Esophagus squamous epithelium (tissue), 4 donors: ENCODE measurements around the gene HOXA7.

Source experiments
- CTCF ChIP-seq, 6 experiments: fragments of 450-650 bp in 4 of 6; fragments of 200-600 bp in 2 of 6; sonication (generic) in 2 of 6; IDR thresholded peaks; one replicate each; pipeline ENCODE4 v1.5.1; 2016 to 2019; ENCODE audit warnings: antibody characterized with exemption in 6 of 6, mild to moderate bottlenecking in 4 of 6, moderate library complexity in 4 of 6
- POLR2A ChIP-seq, 4 donors: fragments of 450-650 bp; IDR thresholded peaks; one replicate each; pipeline ENCODE4 v1.6.1; 2017; ENCODE audit warnings: antibody characterized with exemption in 4 of 4, mild to moderate bottlenecking in 4 of 4, moderate library complexity in 3 of 4

GRCh38 chr7:27179030-27179429 is 22.6 kb upstream of the HOXA7 start:
- TF ChIP-seq CTCF (IDR thresholded peaks at IDR 0.05) (no peak), POLR2A (IDR thresholded peaks at IDR 0.05) (no peak)
